IMR-90 (cell line): ENCODE results near the gene RBPJ. TPM values are rescaled to one million over a fixed set of nuclear protein-coding genes. Genes with fewer than 3 reads are reported as not detected.

Experiments used
- ATAC-seq: fragments of 200-7000 bp; cut with Tn5 transposase; 2 replicates; pipeline ENCODE4 v1.9.1; 2020; ENCODE audit warnings: low read depth, mild to moderate bottlenecking, moderate library complexity
- BruUV-seq: library from RNA; stranded (reverse); fragments of 400-500 nt; replicated peaks from 2 replicates; lab custom pipeline; 2021; lab: Mats Ljungman, UMichigan
- CTCF ChIA-PET: fragments of 300-600 bp; formaldehyde crosslinking; extraction: SDS; loops from one replicate; lab custom pipeline; 2021; ENCODE audit warnings: antibody characterized with exemption; lab: Yijun Ruan, JAX
- POLR2A ChIA-PET: fragments of 300-600 bp; sonication (Branson Sonifier 250); formaldehyde crosslinking; loops from one replicate; lab custom pipeline; 2022; ENCODE audit warnings: antibody characterized with exemption; ENCODE audit not compliant: unreplicated experiment; lab: Charles Lee
- DNase-seq: peaks from one replicate; pipeline ENCODE4 v3.0.0; 2013
- H2AFZ ChIP-seq: replicated peaks from 2 replicates; pipeline ENCODE3; 2013; ENCODE audit warnings: low read length, mild to moderate bottlenecking; ENCODE audit not compliant: poor library complexity
- H2AK5ac ChIP-seq: 2 replicates; pipeline ENCODE4 v1.6.1; 2013; ENCODE audit warnings: low read depth, low read length, inconsistent platforms
- H2AK9ac ChIP-seq: replicated peaks from 2 replicates; pipeline ENCODE3; 2013; ENCODE audit warnings: mild to moderate bottlenecking, low read depth, low read length, moderate library complexity; ENCODE audit not compliant: poor library complexity
- H2BK120ac ChIP-seq: 2 replicates; pipeline ENCODE4 v1.6.1; 2013; ENCODE audit warnings: low read depth, low read length, inconsistent platforms
- H2BK15ac ChIP-seq: 3 replicates; pipeline ENCODE4 v1.6.1; 2013; ENCODE audit warnings: low read depth, low read length, inconsistent platforms
- H2BK20ac ChIP-seq: 2 replicates; pipeline ENCODE4 v1.6.1; 2013; ENCODE audit warnings: low read depth, mild to moderate bottlenecking, inconsistent platforms, low read length, moderate library complexity
- H2BK5ac ChIP-seq: 2 replicates; pipeline ENCODE4 v1.6.1; 2013; ENCODE audit warnings: mild to moderate bottlenecking, low read depth, low read length, inconsistent platforms; ENCODE audit not compliant: poor library complexity, severe bottlenecking
- H3K14ac ChIP-seq: replicated peaks from 2 replicates; pipeline ENCODE4 v1.6.1; 2013; ENCODE audit warnings: low read depth, low read length, inconsistent platforms
- H3K18ac ChIP-seq: 2 replicates; pipeline ENCODE4 v1.6.1; 2013; ENCODE audit warnings: low read depth, low read length, control low read depth
- H3K23ac ChIP-seq: 2 replicates; pipeline ENCODE4 v1.6.1; 2013; ENCODE audit warnings: low read depth, low read length, inconsistent platforms
- H3K27ac ChIP-seq: 2 replicates; pipeline ENCODE4 v1.5.1; 2013; ENCODE audit warnings: mild to moderate bottlenecking, control low read depth, low read length; ENCODE audit not compliant: insufficient read depth
- H3K27me3 ChIP-seq: 2 replicates; pipeline ENCODE4 v1.6.1; 2013; ENCODE audit warnings: low read length; ENCODE audit not compliant: control insufficient read depth, insufficient read depth
- H3K36me3 ChIP-seq: 2 replicates; pipeline ENCODE4 v1.6.1; 2013; ENCODE audit warnings: low read length, mixed read lengths; ENCODE audit not compliant: control insufficient read depth, insufficient read depth
- H3K4ac ChIP-seq: 2 replicates; pipeline ENCODE4 v1.6.1; 2013; ENCODE audit warnings: low read depth, low read length, inconsistent platforms
- H3K4me1 ChIP-seq: 2 replicates; pipeline ENCODE4 v1.6.1; 2013; ENCODE audit warnings: low read length, mixed read lengths; ENCODE audit not compliant: control insufficient read depth, insufficient read depth
- H3K4me2 ChIP-seq: 2 replicates; pipeline ENCODE4 v1.6.1; 2013; ENCODE audit warnings: low read depth, mild to moderate bottlenecking, control low read depth, low read length, moderate library complexity
- H3K4me3 ChIP-seq: 2 replicates; pipeline ENCODE4 v1.5.1; 2013; ENCODE audit warnings: low read depth, mild to moderate bottlenecking, control low read depth, low read length, moderate library complexity; ENCODE audit not compliant: insufficient read depth
- H3K56ac ChIP-seq: 2 replicates; pipeline ENCODE4 v1.6.1; 2013; ENCODE audit warnings: low read length, inconsistent platforms; ENCODE audit not compliant: insufficient read depth; ENCODE audit errors: extremely low read depth
- H3K79me1 ChIP-seq, 2 experiments: 2 replicates each; pipeline ENCODE4 v1.6.1; 2013; ENCODE audit warnings: low read length in 2 of 2, inconsistent platforms in 1 of 2, low read depth in 1 of 2
- H3K9ac ChIP-seq: 2 replicates; pipeline ENCODE4 v1.6.1; 2013; ENCODE audit warnings: low read depth, low read length, control low read depth
- H3K9me1 ChIP-seq: 2 replicates; pipeline ENCODE4 v1.6.1; 2013; ENCODE audit warnings: low read length, inconsistent platforms; ENCODE audit not compliant: insufficient read depth
- H3K9me3 ChIP-seq: 2 replicates; pipeline ENCODE4 v1.6.1; 2013; ENCODE audit warnings: low read length; ENCODE audit not compliant: control insufficient read depth, insufficient read depth
- H4K20me1 ChIP-seq: 2 replicates; pipeline ENCODE4 v1.6.1; 2013; ENCODE audit warnings: low read length, inconsistent platforms; ENCODE audit not compliant: insufficient read depth
- H4K5ac ChIP-seq: 2 replicates; pipeline ENCODE4 v1.6.1; 2013; ENCODE audit warnings: mild to moderate bottlenecking, low read depth, low read length, control low read depth
- H4K8ac ChIP-seq, 2 experiments: 2 replicates each; pipeline ENCODE4 v1.6.1; 2013; ENCODE audit warnings: low read depth in 2 of 2, low read length in 2 of 2, control low read depth in 1 of 2, inconsistent platforms in 1 of 2
- H4K91ac ChIP-seq: 2 replicates; pipeline ENCODE4 v1.6.1; 2013; ENCODE audit warnings: low read depth, low read length, inconsistent platforms; ENCODE audit not compliant: insufficient read depth
- BHLHE40 ChIP-seq: fragments of 150-350 bp; IDR thresholded peaks from 2 replicates; pipeline ENCODE4 v1.6.1; 2016; ENCODE audit warnings: mild to moderate bottlenecking, low read depth, low read length
- CEBPB ChIP-seq: IDR thresholded peaks from 2 replicates; pipeline ENCODE4 v1.6.1; 2012; ENCODE audit warnings: low read depth, low read length, improper control_type of control experiment
- CHD1 ChIP-seq: IDR thresholded peaks from 2 replicates; pipeline ENCODE4 v1.6.1; 2012; ENCODE audit warnings: low read depth, low read length, improper control_type of control experiment
- FOS ChIP-seq: fragments of 150-350 bp; IDR thresholded peaks from 2 replicates; pipeline ENCODE4 v1.6.1; 2016; ENCODE audit warnings: low read depth, low read length
- MAFK ChIP-seq: IDR thresholded peaks from 2 replicates; pipeline ENCODE4 v1.6.1; 2012; ENCODE audit warnings: low read depth, low read length, improper control_type of control experiment
- MAZ ChIP-seq: IDR thresholded peaks from 2 replicates; pipeline ENCODE4 v1.6.1; 2012; ENCODE audit warnings: low read depth, mild to moderate bottlenecking, low read length, improper control_type of control experiment, moderate library complexity, borderline replicate concordance
- MXI1 ChIP-seq: IDR thresholded peaks from 2 replicates; pipeline ENCODE4 v1.6.1; 2012; ENCODE audit warnings: low read depth, mild to moderate bottlenecking, low read length, moderate library complexity, borderline replicate concordance
- NFE2L2 ChIP-seq: fragments of 150-350 bp; IDR thresholded peaks from 2 replicates; pipeline ENCODE4 v1.6.1; 2016; ENCODE audit warnings: low read depth, mild to moderate bottlenecking, low read length
- POLR2A ChIP-seq: IDR thresholded peaks from 2 replicates; pipeline ENCODE4 v1.6.1; 2012; ENCODE audit warnings: mild to moderate bottlenecking, low read depth, low read length
- RAD21 ChIP-seq: IDR thresholded peaks from 2 replicates; pipeline ENCODE4 v1.6.1; 2012; ENCODE audit warnings: low read length, improper control_type of control experiment
- RCOR1 ChIP-seq: IDR thresholded peaks from 2 replicates; pipeline ENCODE4 v1.6.1; 2012; ENCODE audit warnings: mild to moderate bottlenecking, low read length, improper control_type of control experiment; ENCODE audit not compliant: insufficient replicate concordance
- RFX5 ChIP-seq: IDR thresholded peaks from 2 replicates; pipeline ENCODE4 v1.8.0; 2012; ENCODE audit warnings: low read depth, mild to moderate bottlenecking, low read length, moderate library complexity
- SMC3 ChIP-seq: fragments of 150-350 bp; IDR thresholded peaks from 2 replicates; pipeline ENCODE4 v1.6.1; 2016; ENCODE audit warnings: low read depth, mild to moderate bottlenecking, antibody characterized with exemption, low read length, moderate library complexity
- USF2 ChIP-seq: fragments of 150-350 bp; IDR thresholded peaks from 2 replicates; pipeline ENCODE4 v1.6.1; 2017; ENCODE audit warnings: mild to moderate bottlenecking, antibody characterized with exemption, low read length, low read depth
- WGBS, 2 experiments: methylation state at CpG; one replicate each; pipeline versions ENCODE4 v1.1.5 to v1.1.7; 2013; ENCODE audit warnings: missing lambda C conversion rate in 2 of 2; ENCODE audit not compliant: insufficient read length in 1 of 2; ENCODE audit errors: extremely low coverage in 2 of 2; 5-methylcytosine and 5-hydroxymethylcytosine counted together
- dilution Hi-C: fragments of 300-500 bp; cut with HindIII; formaldehyde crosslinking; loops from one replicate; pipeline ENCODE4 v1.14.3; 2018; ENCODE audit warnings: low sequenced_read_pairs; ENCODE audit not compliant: unreplicated experiment
- in situ Hi-C: fragments of 300-500 bp; cut with MboI; formaldehyde crosslinking; loops from 3 replicates; pipeline ENCODE4 v1.14.3; 2019; ENCODE audit warnings: low sequenced_read_pairs, inconsistent platforms, mixed read lengths
- intact Hi-C: fragments of 100-400 bp; cut with micrococcal nuclease; formaldehyde crosslinking; loops from 2 replicates; pipeline ENCODE4 v1.10.0; 2022
- polyA plus RNA-seq, 3 experiments: library from polyadenylated mRNA; depleted of rRNA; stranded (reverse); fragments of >200 nt; gene quantifications; 2 replicates each; pipeline ENCODE4 v1.2.3, GENCODE V29; 2012; ENCODE audit warnings: low replicate concordance in 1 of 3
- total RNA-seq: library from RNA; depleted of rRNA; stranded (reverse); fragments of >200 nt; gene quantifications from 2 replicates; pipeline ENCODE4 v1.2.3, GENCODE V29; 2012
- TF ChIP-seq, protein P1 (sequence below): fragments of 150-350 bp; IDR thresholded peaks from 2 replicates; pipeline ENCODE4 v1.6.1; 2016; ENCODE audit warnings: low read depth, mild to moderate bottlenecking, low read length, moderate library complexity, borderline replicate concordance
- TF ChIP-seq, protein P2 (sequence below): conservative IDR thresholded peaks from 2 replicates; pipeline ENCODE4 v1.5.1; 2012; ENCODE audit warnings: mild to moderate bottlenecking, low read depth, low read length, improper control_type of control experiment

RBPJ gene
- total and polyA plus RNA-seq, 2 of the 4 experiments (the other 2 are of a cell fraction): 50.3 to 148 TPM

DNA sequence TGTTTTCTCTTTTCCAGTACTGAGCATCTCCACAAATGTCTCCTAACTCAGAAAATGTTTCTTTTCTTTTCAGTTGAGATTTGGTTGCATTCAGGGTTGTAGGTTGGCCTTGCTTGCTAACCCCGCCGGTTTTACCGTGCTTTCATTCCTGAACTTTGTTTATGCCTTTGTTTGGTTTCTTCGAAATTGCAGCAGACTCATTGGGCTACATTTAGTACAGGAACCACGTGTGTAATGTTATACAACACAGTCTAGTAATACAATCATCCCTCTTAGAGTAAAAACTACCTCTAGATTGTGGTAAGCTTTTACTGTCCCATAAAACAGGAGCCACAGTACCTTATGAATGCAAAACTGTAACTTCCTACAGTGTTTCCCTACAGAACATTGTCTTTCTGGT is 111.6 kb downstream of the RBPJ start:
- no peaks in the 10 kb centered on the region for H3K27me3 ChIP-seq
- no peak overlapping the region for H4K5ac ChIP-seq
- no peak overlapping the region for H4K8ac ChIP-seq
- H2BK15ac ChIP-seq: no peak overlapping the region
- CTCF ChIA-PET: interaction anchor here (1.1 kb wide), 1 partner anchor 26 kb away, joined by 10 read pairs; no protein-coding TSS in a partner anchor
- H3K36me3 ChIP-seq: peaks cover 19% of the 10 kb centered on the region
- H4K20me1 ChIP-seq: no peaks in the 10 kb centered on the region
- no peaks in the 10 kb centered on the region for H3K9me3 ChIP-seq
- H3K9ac ChIP-seq: no peak overlapping the region
- POLR2A ChIA-PET: no interaction called here
- no peak overlapping the region for H3K4ac ChIP-seq
- no peak overlapping the region for H2AFZ ChIP-seq
- dilution Hi-C loops (no loop called here), intact Hi-C loops (loop anchor here (1.0 kb wide), 1 partner anchor 288 kb away; no protein-coding TSS in a partner anchor), in situ Hi-C loops (no loop called here)
- no peak overlapping the region for H3K56ac ChIP-seq
- H3K18ac ChIP-seq: no peak overlapping the region
- peaks cover 5% of the 10 kb centered on the region for H3K4me1 ChIP-seq
- no peak overlapping the region for H2AK9ac ChIP-seq
- H2BK120ac ChIP-seq: no peak overlapping the region
- DNase-seq (no peak), ATAC-seq (peak; percentile 23; the same call in 1 of the 2 replicates)
- peaks cover 3% of the 10 kb centered on the region for H3K9me1 ChIP-seq
- WGBS, 2 experiments: 60% methylated on average over 2 of the region's 5 CpGs; no CpG with 5 or more reads in 1 of the 2 experiments
- no peak overlapping the region for H4K91ac ChIP-seq
- no peak for TF ChIP-seq MAZ
- TF ChIP-seq RCOR1: no peak
- no peak for TF ChIP-seq MXI1
- no peak for TF ChIP-seq CEBPB
- TF ChIP-seq MAFK: no peak
- TF ChIP-seq FOS: no peak
- no peak for TF ChIP-seq NFE2L2
- no peak for TF ChIP-seq RFX5
- TF ChIP-seq, protein P1, sequence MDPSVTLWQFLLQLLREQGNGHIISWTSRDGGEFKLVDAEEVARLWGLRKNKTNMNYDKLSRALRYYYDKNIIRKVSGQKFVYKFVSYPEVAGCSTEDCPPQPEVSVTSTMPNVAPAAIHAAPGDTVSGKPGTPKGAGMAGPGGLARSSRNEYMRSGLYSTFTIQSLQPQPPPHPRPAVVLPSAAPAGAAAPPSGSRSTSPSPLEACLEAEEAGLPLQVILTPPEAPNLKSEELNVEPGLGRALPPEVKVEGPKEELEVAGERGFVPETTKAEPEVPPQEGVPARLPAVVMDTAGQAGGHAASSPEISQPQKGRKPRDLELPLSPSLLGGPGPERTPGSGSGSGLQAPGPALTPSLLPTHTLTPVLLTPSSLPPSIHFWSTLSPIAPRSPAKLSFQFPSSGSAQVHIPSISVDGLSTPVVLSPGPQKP: no peak
- no peak for TF ChIP-seq POLR2A
- TF ChIP-seq USF2: no peak
- TF ChIP-seq, protein P2, sequence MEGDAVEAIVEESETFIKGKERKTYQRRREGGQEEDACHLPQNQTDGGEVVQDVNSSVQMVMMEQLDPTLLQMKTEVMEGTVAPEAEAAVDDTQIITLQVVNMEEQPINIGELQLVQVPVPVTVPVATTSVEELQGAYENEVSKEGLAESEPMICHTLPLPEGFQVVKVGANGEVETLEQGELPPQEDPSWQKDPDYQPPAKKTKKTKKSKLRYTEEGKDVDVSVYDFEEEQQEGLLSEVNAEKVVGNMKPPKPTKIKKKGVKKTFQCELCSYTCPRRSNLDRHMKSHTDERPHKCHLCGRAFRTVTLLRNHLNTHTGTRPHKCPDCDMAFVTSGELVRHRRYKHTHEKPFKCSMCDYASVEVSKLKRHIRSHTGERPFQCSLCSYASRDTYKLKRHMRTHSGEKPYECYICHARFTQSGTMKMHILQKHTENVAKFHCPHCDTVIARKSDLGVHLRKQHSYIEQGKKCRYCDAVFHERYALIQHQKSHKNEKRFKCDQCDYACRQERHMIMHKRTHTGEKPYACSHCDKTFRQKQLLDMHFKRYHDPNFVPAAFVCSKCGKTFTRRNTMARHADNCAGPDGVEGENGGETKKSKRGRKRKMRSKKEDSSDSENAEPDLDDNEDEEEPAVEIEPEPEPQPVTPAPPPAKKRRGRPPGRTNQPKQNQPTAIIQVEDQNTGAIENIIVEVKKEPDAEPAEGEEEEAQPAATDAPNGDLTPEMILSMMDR: no peak
- TF ChIP-seq RAD21: no peak
- no peak for TF ChIP-seq CHD1
- no peak for TF ChIP-seq BHLHE40
- TF ChIP-seq SMC3: no peak
- no peak overlapping the region for H3K4me3 ChIP-seq
- H3K23ac ChIP-seq: no peak overlapping the region
- no peak overlapping the region for H2BK5ac ChIP-seq
- no TSS peak for BruUV-seq
- peaks cover 6 to 24% of the 10 kb centered on the region in 2 experiments; a peak in 3 of 4 replicates for H3K79me1 ChIP-seq
- peak overlapping the region; percentile 44 for H3K4me2 ChIP-seq
- no peak overlapping the region for H2BK20ac ChIP-seq
- no peak overlapping the region for H3K14ac ChIP-seq
- H3K27ac ChIP-seq: peak overlapping the region; percentile 49; the same call in 1 of the 2 replicates
- H2AK5ac ChIP-seq: no peak overlapping the region
